Neural progenitor cell (in vitro differentiated cells): ENCODE measurements around the gene ST7. TPM values are rescaled to one million over a fixed set of nuclear protein-coding genes. Genes with fewer than 3 reads are reported as not detected.
A peak's percentile ranks its signal among the peaks of the same experiment; 100 is the strongest.

Source experiments
- DNase-seq: peaks from one replicate; pipeline ENCODE4 v3.0.0-alpha.2; 2016; ENCODE audit warnings: low spot score
- H2AFZ ChIP-seq: fragments of 200-600 bp; sonication (generic); replicated peaks from 2 replicates; pipeline ENCODE4 v1.6.1; 2016; ENCODE audit warnings: antibody characterized with exemption
- H3F3A ChIP-seq: fragments of 200-600 bp; sonication (generic); 2 replicates; pipeline ENCODE4 v1.6.1; 2016; ENCODE audit warnings: antibody characterized with exemption, low read depth
- H3K27ac ChIP-seq: fragments of 200-600 bp; sonication (generic); 2 replicates; pipeline ENCODE4 v1.5.1; 2016; ENCODE audit warnings: mild to moderate bottlenecking
- H3K27me3 ChIP-seq: fragments of 200-600 bp; sonication (generic); 2 replicates; pipeline ENCODE4 v1.6.1; 2016; ENCODE audit warnings: mild to moderate bottlenecking, moderate library complexity
- H3K36me3 ChIP-seq: fragments of 200-600 bp; sonication (generic); 2 replicates; pipeline ENCODE4 v1.5.1; 2016
- H3K4me1 ChIP-seq: fragments of 200-600 bp; sonication (generic); 2 replicates; pipeline ENCODE4 v1.6.1; 2016; ENCODE audit warnings: mixed run types
- H3K4me2 ChIP-seq: fragments of 200-600 bp; sonication (generic); 2 replicates; pipeline ENCODE4 v1.6.1; 2016
- H3K4me3 ChIP-seq: fragments of 200-600 bp; sonication (generic); 2 replicates; pipeline ENCODE4 v1.5.1; 2016
- H3K79me2 ChIP-seq: fragments of 200-600 bp; sonication (generic); 2 replicates; pipeline ENCODE4 v1.6.1; 2016; ENCODE audit warnings: low read depth
- H3K9ac ChIP-seq: fragments of 200-600 bp; sonication (generic); 2 replicates; pipeline ENCODE4 v1.6.1; 2016
- H3K9me3 ChIP-seq: fragments of 200-600 bp; sonication (generic); 2 replicates; pipeline ENCODE4 v1.5.1; 2016; ENCODE audit warnings: low read depth
- H4K20me1 ChIP-seq: fragments of 200-600 bp; sonication (generic); 2 replicates; pipeline ENCODE4 v1.6.1; 2016; ENCODE audit warnings: low read depth
- H3K27ac Mint-ChIP-seq: 3 replicates; pipeline ENCODE4 v1.8.0; 2021; ENCODE audit warnings: mixed read lengths
- H3K27me3 Mint-ChIP-seq: 2 replicates; pipeline ENCODE4 v1.8.0; 2022; ENCODE audit warnings: low read depth, mild to moderate bottlenecking, inconsistent platforms, moderate library complexity, mixed read lengths; ENCODE audit not compliant: insufficient read depth
- H3K36me3 Mint-ChIP-seq: 3 replicates; pipeline ENCODE4 v1.8.0; 2021; ENCODE audit warnings: mixed read lengths
- H3K4me1 Mint-ChIP-seq: 3 replicates; pipeline ENCODE4 v1.8.0; 2021; ENCODE audit warnings: mixed read lengths
- H3K4me3 Mint-ChIP-seq: 3 replicates; pipeline ENCODE4 v1.8.0; 2021; ENCODE audit warnings: mild to moderate bottlenecking, moderate library complexity, mixed read lengths
- H3K9me3 Mint-ChIP-seq: 3 replicates; pipeline ENCODE4 v1.8.0; 2020; ENCODE audit warnings: mixed read lengths
- CTCF ChIP-seq: fragments of 200-600 bp; sonication (generic); IDR thresholded peaks from 2 replicates; pipeline ENCODE4 v1.5.1; 2017; ENCODE audit warnings: antibody characterized with exemption, mild to moderate bottlenecking
- EZH2 ChIP-seq: fragments of 200-600 bp; sonication (generic); IDR thresholded peaks from 2 replicates; pipeline ENCODE4 v1.6.1; 2017; ENCODE audit warnings: antibody characterized with exemption, mild to moderate bottlenecking, moderate library complexity
- EZH2phosphoT487 ChIP-seq: fragments of 200-600 bp; sonication (generic); IDR thresholded peaks from 2 replicates; pipeline ENCODE4 v1.6.1; 2017; ENCODE audit warnings: antibody characterized with exemption
- total RNA-seq: library from RNA; depleted of rRNA; stranded (reverse); fragments of >200 nt; gene quantifications from 2 replicates; pipeline ENCODE4 v1.2.3, GENCODE V29; 2015; ENCODE audit warnings: low replicate concordance

ST7 gene
- total RNA-seq, 1 donor from 2014 or later: 5.8 TPM

DNA sequence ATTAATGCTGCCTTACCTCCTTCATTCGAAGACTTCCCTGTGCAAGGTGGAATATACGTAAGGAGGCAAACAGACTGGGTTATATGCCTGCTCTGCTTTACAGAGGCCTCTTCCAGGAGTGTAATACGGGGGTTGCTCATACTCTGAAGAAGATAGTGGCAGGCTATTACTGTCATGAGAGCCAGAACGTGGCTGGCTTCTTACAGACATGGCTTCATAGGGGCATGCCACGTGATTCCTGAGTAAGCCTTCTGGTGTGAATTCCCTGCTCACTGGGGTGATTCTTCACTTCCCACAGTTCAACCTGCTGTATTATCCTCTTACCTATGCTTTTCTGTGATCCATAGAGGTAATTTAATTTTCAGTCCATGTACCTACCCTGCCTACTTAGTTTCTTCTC, 141.8 kb downstream of the ST7 start:
- Histone ChIP-seq H3K9ac (no peak overlapping the region), H3F3A (no peaks in the 10 kb centered on the region), H3K79me2 (no peaks in the 10 kb centered on the region), H3K4me2 (no peak overlapping the region), H3K9me3 (no peaks in the 10 kb centered on the region), H3K4me1 (no peaks in the 10 kb centered on the region), H2AFZ (no peak overlapping the region), H3K4me3 (no peak overlapping the region), H3K36me3 (no peaks in the 10 kb centered on the region), H3K27ac (no peak overlapping the region), H4K20me1 (no peaks in the 10 kb centered on the region), H3K27me3 (no peaks in the 10 kb centered on the region)
- peaks cover 3% of the 10 kb centered on the region for H3K36me3 Mint-ChIP-seq
- H3K4me1 Mint-ChIP-seq: peaks cover 18% of the 10 kb centered on the region
- TF ChIP-seq CTCF (no peak), EZH2phosphoT487 (no peak), EZH2 (no peak)
- DNase-seq: no peak
- no peak overlapping the region for H3K27ac Mint-ChIP-seq
- H3K4me3 Mint-ChIP-seq: no peak overlapping the region
- no peaks in the 10 kb centered on the region for H3K27me3 Mint-ChIP-seq
- H3K9me3 Mint-ChIP-seq: no peaks in the 10 kb centered on the region

DNA sequence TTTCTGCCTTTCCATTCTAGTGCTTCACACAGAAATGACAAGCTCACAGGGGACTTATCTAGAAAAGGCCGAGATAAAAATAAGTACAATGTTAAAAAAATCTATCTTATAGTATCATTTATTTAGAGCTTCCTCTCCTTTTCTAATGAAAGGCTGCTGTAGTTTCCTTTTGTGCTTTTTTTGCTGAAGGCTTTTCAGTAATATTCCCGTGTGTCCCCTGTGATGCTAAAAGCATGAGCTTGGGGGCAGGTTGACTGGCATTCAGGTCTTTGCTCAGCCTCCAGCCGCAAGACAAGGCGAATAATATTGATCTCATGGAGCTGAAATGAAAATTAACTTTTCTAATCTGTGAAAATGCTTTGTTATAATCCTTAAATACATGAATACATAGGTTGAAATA, 143.0 kb downstream of the ST7 start:
- Mint-ChIP-seq H3K27ac (peak overlapping the region; percentile 21), H3K27me3 (no peaks in the 10 kb centered on the region), H3K4me1 (peaks cover 14% of the 10 kb centered on the region), H3K4me3 (no peak overlapping the region), H3K9me3 (no peaks in the 10 kb centered on the region), H3K36me3 (peaks cover 3% of the 10 kb centered on the region)
- Histone ChIP-seq H3K27me3 (no peaks in the 10 kb centered on the region), H4K20me1 (no peaks in the 10 kb centered on the region), H3K9me3 (no peaks in the 10 kb centered on the region), H3K79me2 (no peaks in the 10 kb centered on the region), H3F3A (no peaks in the 10 kb centered on the region), H3K27ac (no peak overlapping the region), H3K4me3 (no peak overlapping the region), H3K4me1 (no peaks in the 10 kb centered on the region), H2AFZ (no peak overlapping the region), H3K9ac (no peak overlapping the region), H3K4me2 (no peak overlapping the region), H3K36me3 (no peaks in the 10 kb centered on the region)
- no peak for DNase-seq
- TF ChIP-seq EZH2 (no peak), CTCF (no peak), EZH2phosphoT487 (no peak)

DNA sequence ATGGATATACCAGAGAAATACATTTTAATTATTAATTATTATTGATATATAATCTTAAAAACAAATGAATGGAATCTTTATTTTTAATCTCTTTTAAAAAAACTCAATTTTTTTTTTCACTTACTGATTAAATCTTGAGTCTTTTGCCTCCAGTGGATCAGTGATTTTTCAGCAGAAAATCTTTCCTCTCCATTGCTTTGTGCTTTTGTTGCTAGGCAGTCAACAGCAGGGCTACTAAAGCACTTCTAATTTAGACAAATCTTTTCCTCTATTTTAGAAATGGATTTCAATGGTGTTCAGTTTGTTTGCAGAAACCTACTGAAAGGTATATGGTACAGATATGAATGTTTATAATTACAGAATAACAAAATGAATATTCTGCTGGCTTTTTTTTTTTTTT, 143.6 kb downstream of the ST7 start:
- H3K4me3 Mint-ChIP-seq: no peak overlapping the region
- Histone ChIP-seq H3K4me2 (no peak overlapping the region), H3F3A (no peaks in the 10 kb centered on the region), H3K9ac (no peak overlapping the region), H3K36me3 (no peaks in the 10 kb centered on the region), H3K4me1 (no peaks in the 10 kb centered on the region), H3K9me3 (no peaks in the 10 kb centered on the region), H3K4me3 (no peak overlapping the region), H3K27ac (no peak overlapping the region), H3K27me3 (no peaks in the 10 kb centered on the region), H4K20me1 (no peaks in the 10 kb centered on the region), H2AFZ (no peak overlapping the region), H3K79me2 (no peaks in the 10 kb centered on the region)
- DNase-seq: no peak
- H3K36me3 Mint-ChIP-seq: peaks cover 3% of the 10 kb centered on the region
- no peaks in the 10 kb centered on the region for H3K27me3 Mint-ChIP-seq
- no peak overlapping the region for H3K27ac Mint-ChIP-seq
- TF ChIP-seq EZH2phosphoT487 (no peak), CTCF (no peak), EZH2 (no peak)
- H3K4me1 Mint-ChIP-seq: peaks cover 14% of the 10 kb centered on the region
- H3K9me3 Mint-ChIP-seq: no peaks in the 10 kb centered on the region

DNA sequence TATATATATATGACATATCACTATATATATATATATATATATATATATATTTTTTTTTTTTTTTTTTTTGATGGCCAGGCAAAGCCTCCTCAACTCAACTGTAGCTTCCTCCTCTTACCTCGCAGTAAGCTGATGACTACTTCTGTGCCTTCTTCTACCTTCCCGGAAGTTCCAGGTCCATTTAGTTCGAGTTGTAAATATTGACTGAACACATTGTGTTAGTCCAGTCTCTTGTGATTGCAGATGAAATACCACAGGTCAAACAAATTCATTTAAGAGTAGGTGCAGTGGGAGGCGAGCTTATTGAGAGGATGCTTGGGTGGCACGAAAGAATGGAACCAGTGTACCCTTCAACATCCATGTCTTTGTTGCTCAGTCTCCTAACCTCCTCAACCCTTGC, 144.6 kb downstream of the ST7 start:
- Histone ChIP-seq H3F3A (no peaks in the 10 kb centered on the region), H3K79me2 (no peaks in the 10 kb centered on the region), H3K27ac (no peak overlapping the region), H3K9me3 (no peaks in the 10 kb centered on the region), H3K4me2 (no peak overlapping the region), H2AFZ (no peak overlapping the region), H3K9ac (no peak overlapping the region), H3K4me1 (no peaks in the 10 kb centered on the region), H3K27me3 (no peaks in the 10 kb centered on the region), H4K20me1 (no peaks in the 10 kb centered on the region), H3K36me3 (no peaks in the 10 kb centered on the region), H3K4me3 (no peak overlapping the region)
- Mint-ChIP-seq H3K4me1 (peaks cover 14% of the 10 kb centered on the region), H3K27me3 (peaks cover 2% of the 10 kb centered on the region), H3K9me3 (no peaks in the 10 kb centered on the region), H3K36me3 (peaks cover 3% of the 10 kb centered on the region), H3K4me3 (no peak overlapping the region), H3K27ac (no peak overlapping the region)
- no peak for DNase-seq
- TF ChIP-seq CTCF (no peak), EZH2phosphoT487 (no peak), EZH2 (no peak)
